ENCODE measurements around the gene PDIA6.
"Not testable (repeated sequence)": the region's sequence is repeated elsewhere in the genome, so short reads cannot be mapped to it uniquely, and the experiment has no call there.

PDIA6 gene

GRCh38 chr2:10826625-10827024 is 14.0 kb upstream of the PDIA6 start:
- TF ChIP-seq CTCF (IDR thresholded peaks at IDR 0.05; ENCODE audit: borderline replicate concordance, insufficient read depth, low read depth, low read length): no peak
- H3K4me3 ChIP-seq (ENCODE audit: low read depth, low read length): no peak overlapping the region

GRCh38 chr2:10826026-10826425 is 13.4 kb upstream of the PDIA6 start:
- no peak overlapping the region for H3K4me3 ChIP-seq (ENCODE audit: low read depth, low read length)
- no peak for TF ChIP-seq CTCF (IDR thresholded peaks at IDR 0.05; ENCODE audit: borderline replicate concordance, insufficient read depth, low read depth, low read length)

- no peak overlapping the region for H3K4me3 ChIP-seq (ENCODE audit: low read depth, low read length)
- no peak for TF ChIP-seq CTCF (IDR thresholded peaks at IDR 0.05; ENCODE audit: borderline replicate concordance, insufficient read depth, low read depth, low read length)
These were observed 11.6 kb upstream of the PDIA6 start for GRCh38 chr2:10824191-10824590.

GRCh38 chr2:10820978-10821695 is 8.6 kb upstream of the PDIA6 start:
- no peak overlapping the region for H3K4me3 ChIP-seq (ENCODE audit: low read depth, low read length)
- TF ChIP-seq CTCF (IDR thresholded peaks at IDR 0.05; ENCODE audit: borderline replicate concordance, insufficient read depth, low read depth, low read length): no peak

- H3K4me3 ChIP-seq (ENCODE audit: low read depth, low read length): no peak overlapping the region
- no peak for TF ChIP-seq CTCF (IDR thresholded peaks at IDR 0.05; ENCODE audit: borderline replicate concordance, insufficient read depth, low read depth, low read length)
These were observed 8.0 kb upstream of the PDIA6 start for GRCh38 chr2:10820562-10820961.

GRCh38 chr2:10819714-10820314 is 7.2 kb upstream of the PDIA6 start:
- TF ChIP-seq CTCF (IDR thresholded peaks at IDR 0.05; ENCODE audit: borderline replicate concordance, insufficient read depth, low read depth, low read length): no peak
- no peak overlapping the region for H3K4me3 ChIP-seq (ENCODE audit: low read depth, low read length)

- no peak overlapping the region for H3K4me3 ChIP-seq (ENCODE audit: low read depth, low read length)
- no peak for TF ChIP-seq CTCF (IDR thresholded peaks at IDR 0.05; ENCODE audit: borderline replicate concordance, insufficient read depth, low read depth, low read length)
These were observed 6.4 kb upstream of the PDIA6 start for GRCh38 chr2:10818984-10819383.

GRCh38 chr2:10818305-10818704 is 5.7 kb upstream of the PDIA6 start:
- not testable (repeated sequence) for H3K4me3 ChIP-seq (ENCODE audit: low read depth, low read length)
